Measurements from ENCODE around the gene CSRNP3. TPM values are rescaled to one million over a fixed set of nuclear protein-coding genes. Genes with fewer than 3 reads are reported as not detected.
A peak's percentile ranks its signal among the peaks of the same experiment; 100 is the strongest.

CSRNP3 gene
- total RNA-seq, 1 donor from 2014 or later, result 1.6 TPM

GRCh38 chr2:165701147-165701546, 231.6 kb downstream of the CSRNP3 start:
- TF ChIP-seq CTCF (conservative IDR thresholded peaks at IDR 0.05; ENCODE audit: low read depth, low read length), result no peak
- H3K4me3 ChIP-seq (ENCODE audit: low read depth, low read length), result no peak overlapping the region
- no peak for DNase-seq (ENCODE audit: low read depth)

- H3K4me3 ChIP-seq (ENCODE audit: low read depth, low read length), result no peak overlapping the region
- no peak for DNase-seq (ENCODE audit: low read depth)
- no peak for TF ChIP-seq CTCF (conservative IDR thresholded peaks at IDR 0.05; ENCODE audit: low read depth, low read length)
These were observed 237.5 kb downstream of the CSRNP3 start for GRCh38 chr2:165706960-165707487.

DNA sequence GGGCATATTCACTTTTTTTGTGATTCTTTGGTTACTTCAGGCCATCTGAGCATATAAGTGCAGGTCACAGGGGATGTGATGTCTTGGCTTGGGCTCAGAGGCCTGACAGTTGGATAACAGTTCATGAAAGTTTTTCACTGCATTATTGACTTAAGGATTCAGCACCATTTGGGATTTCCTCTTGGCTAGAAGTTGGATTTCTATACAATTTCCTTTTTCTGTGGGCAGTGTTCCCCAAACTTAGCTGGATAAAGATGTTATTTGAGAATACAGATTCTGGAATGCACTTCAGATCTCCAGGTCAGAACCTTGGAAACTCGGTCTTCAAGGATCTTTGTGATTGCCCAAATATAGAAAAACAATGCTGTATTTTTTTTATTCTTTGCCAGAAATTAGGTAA, 246.6 kb downstream of the CSRNP3 start:
- DNase-seq (ENCODE audit: low read depth), result no peak
- TF ChIP-seq CTCF (conservative IDR thresholded peaks at IDR 0.05; ENCODE audit: low read depth, low read length), result no peak
- no peak overlapping the region for H3K4me3 ChIP-seq (ENCODE audit: low read depth, low read length)

GRCh38 chr2:165718610-165719210, 249.2 kb downstream of the CSRNP3 start:
- H3K4me3 ChIP-seq (ENCODE audit: low read depth, low read length), result no peak overlapping the region
- DNase-seq (ENCODE audit: low read depth), result no peak
- no peak for TF ChIP-seq CTCF (conservative IDR thresholded peaks at IDR 0.05; ENCODE audit: low read depth, low read length)

GRCh38 chr2:165720511-165720910, 251.0 kb downstream of the CSRNP3 start:
- H3K4me3 ChIP-seq (ENCODE audit: low read depth, low read length), result no peak overlapping the region
- no peak for TF ChIP-seq CTCF (conservative IDR thresholded peaks at IDR 0.05; ENCODE audit: low read depth, low read length)
- no peak for DNase-seq (ENCODE audit: low read depth)

DNA sequence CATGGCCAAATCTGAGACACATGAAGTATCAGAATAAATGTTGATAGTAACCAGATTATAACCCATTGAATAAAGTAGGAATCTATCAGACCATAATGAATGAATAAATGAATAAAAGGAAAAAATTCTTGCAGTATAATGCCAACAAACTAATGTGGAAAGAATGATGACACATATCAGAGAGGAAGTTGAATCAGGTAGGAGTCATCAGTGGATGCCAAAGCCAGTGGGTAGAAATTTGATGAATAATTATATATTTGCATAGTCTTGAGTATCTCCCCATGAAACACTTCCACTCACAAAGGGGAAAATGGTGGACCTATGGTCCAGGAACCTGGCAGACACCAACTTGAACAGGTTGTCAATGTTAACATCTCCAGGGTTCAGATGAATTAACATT, 255.9 kb downstream of the CSRNP3 start:
- TF ChIP-seq CTCF (conservative IDR thresholded peaks at IDR 0.05; ENCODE audit: low read depth, low read length), result no peak
- no peak overlapping the region for H3K4me3 ChIP-seq (ENCODE audit: low read depth, low read length)
- peak; percentile 42 for DNase-seq (ENCODE audit: low read depth)

Other genes with a start within 250 kb of the CSRNP3 start
- gene SCN2A, start 230.3 kb upstream of the CSRNP3 start, total RNA-seq, result under 0.01 and 0.07 TPM in 2 replicates

All from epithelial cell of proximal tubule (primary cell).